Caco-2 (cell line): ENCODE results near the gene PPP1R15B. TPM values are rescaled to one million over a fixed set of nuclear protein-coding genes. Genes with fewer than 3 reads are reported as not detected.

Experiments used
- BruUV-seq: library from RNA; stranded (reverse); fragments of 400-500 nt; replicated peaks from 2 replicates; lab custom pipeline; 2021; lab: Mats Ljungman, UMichigan
- CTCF ChIA-PET: fragments of 300-600 bp; sonication (Branson Sonifier 250); formaldehyde crosslinking; loops from one replicate; lab custom pipeline; 2022; ENCODE audit warnings: antibody characterized with exemption; lab: Charles Lee
- POLR2A ChIA-PET: fragments of 300-600 bp; sonication (Branson Sonifier 250); formaldehyde crosslinking; loops from one replicate; lab custom pipeline; 2022; ENCODE audit warnings: antibody characterized with exemption; lab: Charles Lee
- DNase-seq, 2 experiments: peaks; one replicate each; pipeline versions ENCODE4 v3.0.0 to v3.0.0-alpha.2; 2020 to 2022
- H3K27me3 ChIP-seq: replicated peaks from 2 replicates; pipeline ENCODE4 v1.6.0; 2011; ENCODE audit warnings: low read length; ENCODE audit not compliant: control insufficient read depth, insufficient read depth
- H3K36me3 ChIP-seq: 2 replicates; pipeline ENCODE4 v1.5.1; 2011; ENCODE audit warnings: low read length; ENCODE audit not compliant: control insufficient read depth, insufficient read depth
- H3K4me1 ChIP-seq: fragments of 250-450 bp; sonication (Bioruptor Pico); 2 replicates; pipeline ENCODE4 v1.5.1; 2020; ENCODE audit warnings: mild to moderate bottlenecking
- H3K4me3 ChIP-seq: 2 replicates; pipeline ENCODE4 v1.5.1; 2011; ENCODE audit warnings: low read depth, mild to moderate bottlenecking, control low read depth, low read length
- H3K9me3 ChIP-seq: fragments of 250-450 bp; sonication (Bioruptor Pico); 2 replicates; pipeline ENCODE4 v1.5.1; 2020; ENCODE audit warnings: mild to moderate bottlenecking, moderate library complexity
- H3K27ac Mint-ChIP-seq: one replicate; pipeline ENCODE4 v1.8.0; 2022; ENCODE audit warnings: mixed read lengths; ENCODE audit not compliant: unreplicated experiment
- H3K27me3 Mint-ChIP-seq: one replicate; pipeline ENCODE4 v1.8.0; 2022; ENCODE audit warnings: mixed read lengths; ENCODE audit not compliant: insufficient read depth, unreplicated experiment
- H3K36me3 Mint-ChIP-seq: one replicate; pipeline ENCODE4 v1.8.0; 2022; ENCODE audit warnings: mild to moderate bottlenecking, mixed read lengths; ENCODE audit not compliant: insufficient read depth, unreplicated experiment
- H3K4me1 Mint-ChIP-seq: one replicate; pipeline ENCODE4 v1.8.0; 2022; ENCODE audit warnings: low read depth, mixed read lengths; ENCODE audit not compliant: unreplicated experiment
- H3K4me3 Mint-ChIP-seq: one replicate; pipeline ENCODE4 v1.8.0; 2022; ENCODE audit warnings: mild to moderate bottlenecking, moderate library complexity, mixed read lengths; ENCODE audit not compliant: unreplicated experiment
- H3K9me3 Mint-ChIP-seq: one replicate; pipeline ENCODE4 v1.8.0; 2022; ENCODE audit warnings: mixed read lengths; ENCODE audit not compliant: unreplicated experiment
- CTCF ChIP-seq, 2 experiments: fragments of 200-600 bp in 1 of 2; IDR thresholded peaks; 1 replicate in 1 of 2; 2 replicates in 1 of 2; pipeline versions ENCODE4 v1.5.1 to v1.8.0; 2011 to 2022; ENCODE audit warnings: antibody characterized with exemption in 1 of 2, control low read depth in 1 of 2, inconsistent platforms in 1 of 2, low read depth in 1 of 2, low read length in 1 of 2, mild to moderate bottlenecking in 1 of 2, moderate library complexity in 1 of 2; ENCODE audit not compliant: insufficient read depth in 1 of 2, severe bottlenecking in 1 of 2, unreplicated experiment in 1 of 2
- intact Hi-C: fragments of 100-400 bp; cut with micrococcal nuclease; formaldehyde crosslinking; loops from one replicate; pipeline ENCODE4 v1.10.0; 2022; ENCODE audit not compliant: unreplicated experiment
- total RNA-seq: library from RNA; stranded (reverse); gene quantifications from 2 replicates; pipeline ENCODE4 v1.2.3, GENCODE V29; 2022

PPP1R15B gene
- total RNA-seq, 1 experiment from 2014 or later = 48.4 TPM

GRCh38 chr1:204383163-204383904 lies 28.3 kb downstream of the PPP1R15B start:
- Histone ChIP-seq H3K36me3 (no peaks in the 10 kb centered on the region), H3K4me1 (peaks cover 32% of the 10 kb centered on the region), H3K4me3 (no peak overlapping the region), H3K27me3 (no peaks in the 10 kb centered on the region), H3K9me3 (no peaks in the 10 kb centered on the region)
- no peak overlapping the region for H3K4me3 Mint-ChIP-seq
- H3K36me3 Mint-ChIP-seq = no peaks in the 10 kb centered on the region
- BruUV-seq = no TSS peak
- no peaks in the 10 kb centered on the region for H3K4me1 Mint-ChIP-seq
- intact Hi-C loops = loop anchor here (1.0 kb wide), 1 partner anchor 15 kb away; no protein-coding TSS in a partner anchor
- H3K9me3 Mint-ChIP-seq = no peaks in the 10 kb centered on the region
- CTCF ChIA-PET = interaction anchor here (1.0 to 2.9 kb wide), 2 partner anchors 15 to 48 kb away, joined by 3 to 22 read pairs; no protein-coding TSS in a partner anchor
- no peak for TF ChIP-seq CTCF (IDR thresholded peaks at IDR 0.05; ENCODE audit: insufficient read depth in 1 of 2, low read depth in 1 of 2, low read length in 1 of 2, severe bottlenecking in 1 of 2, unreplicated experiment in 1 of 2)
- peak in 1 of 2 experiments; percentile 40 for DNase-seq
- H3K27ac Mint-ChIP-seq = no peak overlapping the region
- H3K27me3 Mint-ChIP-seq = no peaks in the 10 kb centered on the region
- POLR2A ChIA-PET = no interaction called here

- no peak for TF ChIP-seq CTCF (IDR thresholded peaks at IDR 0.05; ENCODE audit: insufficient read depth in 1 of 2, low read depth in 1 of 2, low read length in 1 of 2, severe bottlenecking in 1 of 2, unreplicated experiment in 1 of 2)
- ChIA-PET CTCF (interaction anchor here (0.7 to 2.9 kb wide), 3 partner anchors 16 to 1058 kb away, joined by 3 to 22 read pairs (median 6); no protein-coding TSS in a partner anchor), POLR2A (no interaction called here)
- Histone ChIP-seq H3K4me1 (peaks cover 34% of the 10 kb centered on the region), H3K9me3 (no peaks in the 10 kb centered on the region), H3K36me3 (no peaks in the 10 kb centered on the region), H3K27me3 (no peaks in the 10 kb centered on the region), H3K4me3 (no peak overlapping the region)
- BruUV-seq = no TSS peak
- DNase-seq = no peak
- Mint-ChIP-seq H3K9me3 (no peaks in the 10 kb centered on the region), H3K36me3 (no peaks in the 10 kb centered on the region), H3K27ac (no peak overlapping the region), H3K4me3 (no peak overlapping the region), H3K4me1 (no peaks in the 10 kb centered on the region), H3K27me3 (no peaks in the 10 kb centered on the region)
- intact Hi-C loops = loop anchor here (1.0 kb wide), 1 partner anchor 16 kb away; no protein-coding TSS in a partner anchor
Measured at GRCh38 chr1:204382714-204383083, 28.9 kb downstream of the PPP1R15B start.

GRCh38 chr1:204380293-204380831 lies 31.3 kb downstream of the PPP1R15B start:
- ChIA-PET CTCF (interaction anchor here (0.5 to 1.3 kb wide), 3 partner anchors 18 to 215 kb away, joined by 3 to 6 read pairs (median 3); no protein-coding TSS in a partner anchor), POLR2A (no interaction called here)
- no peaks in the 10 kb centered on the region for H3K4me1 Mint-ChIP-seq
- H3K27me3 Mint-ChIP-seq = no peaks in the 10 kb centered on the region
- TF ChIP-seq CTCF (IDR thresholded peaks at IDR 0.05; ENCODE audit: insufficient read depth in 1 of 2, low read depth in 1 of 2, low read length in 1 of 2, severe bottlenecking in 1 of 2, unreplicated experiment in 1 of 2) = no peak
- H3K27ac Mint-ChIP-seq = no peak overlapping the region
- H3K36me3 Mint-ChIP-seq = peaks cover 6% of the 10 kb centered on the region
- DNase-seq = no peak
- no peaks in the 10 kb centered on the region for H3K9me3 ChIP-seq
- H3K36me3 ChIP-seq = no peaks in the 10 kb centered on the region
- no peaks in the 10 kb centered on the region for H3K9me3 Mint-ChIP-seq
- intact Hi-C loops = no loop called here
- no TSS peak for BruUV-seq
- no peak overlapping the region for H3K4me3 ChIP-seq
- peaks cover 41% of the 10 kb centered on the region for H3K4me1 ChIP-seq
- H3K4me3 Mint-ChIP-seq = no peak overlapping the region
- H3K27me3 ChIP-seq = no peaks in the 10 kb centered on the region
